Right hindlimb (tissue), 1 donor: ENCODE data around the gene KCNK15.

ENCODE experiments used
- DNase-seq: peaks from one replicate; pipeline ENCODE4 v3.0.0-alpha.2; 2018

The KCNK15 gene

DNA sequence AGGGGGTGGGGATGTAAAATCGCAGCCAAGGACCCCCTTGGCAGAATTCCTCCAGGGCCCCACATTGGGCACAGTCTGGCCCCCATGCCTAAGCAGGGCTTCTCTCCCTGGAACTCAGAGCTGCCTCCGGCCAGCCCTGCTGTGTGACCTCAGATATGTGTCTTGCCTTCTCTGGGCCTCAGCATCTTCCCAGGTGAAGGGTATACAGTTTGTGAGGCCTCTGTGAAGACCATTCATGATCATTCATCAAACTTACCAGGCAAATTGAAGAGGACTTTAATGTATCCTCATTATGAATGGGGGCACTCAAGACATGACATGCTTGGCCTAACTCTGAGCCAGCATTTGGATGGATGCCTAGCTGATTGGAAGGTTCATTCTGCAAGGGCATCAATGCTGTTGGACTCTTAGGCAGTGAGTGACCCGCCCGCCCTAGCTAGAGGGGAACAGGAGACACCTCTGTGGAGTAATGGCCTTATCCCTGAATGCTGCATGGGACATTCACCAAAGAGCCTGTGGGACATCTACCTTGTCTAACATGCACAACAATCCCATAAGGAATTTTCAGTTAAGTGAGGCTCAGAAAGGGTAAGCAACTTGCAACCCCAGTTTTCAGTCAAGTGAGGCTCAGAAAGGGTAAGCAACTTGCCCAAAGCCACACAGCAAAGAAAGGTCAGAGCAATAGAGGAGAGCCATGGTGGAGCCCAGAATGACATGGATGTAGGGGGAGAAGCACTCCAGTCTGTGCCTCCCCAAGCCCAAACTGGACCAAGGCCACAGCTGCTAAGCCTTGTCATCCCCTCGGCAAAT lies 30.0 kb upstream of the KCNK15 start:
- DNase-seq, result no peak

DNA sequence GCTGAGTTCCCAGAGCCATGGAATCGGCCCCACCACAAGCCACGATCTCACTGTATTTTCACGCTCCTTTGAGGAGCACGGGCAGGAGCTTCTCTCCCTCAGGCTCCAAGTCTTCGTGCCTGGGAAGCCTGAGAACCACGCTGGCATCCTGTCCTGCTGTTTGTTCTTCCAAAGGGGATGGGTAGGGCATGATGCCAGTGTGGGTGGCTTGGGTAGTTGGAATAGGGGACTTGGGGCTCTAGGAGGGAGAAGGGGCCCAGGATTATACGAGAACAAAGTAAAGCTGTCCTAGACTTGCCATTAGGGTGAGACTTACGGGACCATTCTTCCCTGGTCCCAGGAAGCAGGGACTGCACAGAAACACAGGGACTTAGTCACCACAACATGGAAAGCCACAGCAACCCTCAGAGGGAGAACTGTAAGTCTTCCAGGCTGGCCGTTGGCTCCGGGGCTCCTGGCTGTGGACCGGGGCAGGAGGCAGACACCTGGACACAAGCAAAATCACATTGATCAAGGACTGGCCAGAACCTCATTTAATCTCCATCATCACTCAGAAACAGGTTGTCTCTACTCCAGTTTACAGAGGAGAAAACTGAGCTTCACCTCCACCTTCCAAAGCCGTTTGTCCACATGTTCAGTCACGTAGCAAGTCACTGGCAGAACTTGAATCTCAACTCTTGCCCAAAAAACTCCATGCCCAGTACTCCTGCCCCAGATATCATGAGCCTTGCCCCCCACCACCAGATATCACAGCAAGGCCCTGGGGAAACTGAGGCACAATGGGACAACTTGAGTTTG lies 29.2 kb upstream of the KCNK15 start:
- no peak for DNase-seq

DNA sequence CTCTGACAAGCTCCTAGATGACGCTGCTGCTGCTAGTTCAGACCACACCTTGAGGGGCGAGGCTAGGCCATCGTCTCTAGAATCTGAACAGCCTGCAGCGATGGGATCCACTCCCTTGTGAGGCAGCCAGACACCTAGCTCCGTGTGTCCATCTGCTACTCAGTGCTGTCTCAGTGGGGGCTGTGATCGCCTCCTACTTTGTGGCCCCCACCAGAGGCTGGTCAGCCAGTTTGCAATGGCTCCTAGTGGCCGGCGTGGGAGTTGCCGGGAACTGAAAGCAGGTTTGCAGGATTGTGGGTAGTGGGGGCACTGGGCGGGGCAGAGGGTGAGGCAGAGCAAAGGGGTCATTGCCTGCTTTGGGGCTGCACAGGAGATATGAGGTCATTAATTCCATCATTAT lies 27.7 kb upstream of the KCNK15 start:
- DNase-seq, result no peak

DNA sequence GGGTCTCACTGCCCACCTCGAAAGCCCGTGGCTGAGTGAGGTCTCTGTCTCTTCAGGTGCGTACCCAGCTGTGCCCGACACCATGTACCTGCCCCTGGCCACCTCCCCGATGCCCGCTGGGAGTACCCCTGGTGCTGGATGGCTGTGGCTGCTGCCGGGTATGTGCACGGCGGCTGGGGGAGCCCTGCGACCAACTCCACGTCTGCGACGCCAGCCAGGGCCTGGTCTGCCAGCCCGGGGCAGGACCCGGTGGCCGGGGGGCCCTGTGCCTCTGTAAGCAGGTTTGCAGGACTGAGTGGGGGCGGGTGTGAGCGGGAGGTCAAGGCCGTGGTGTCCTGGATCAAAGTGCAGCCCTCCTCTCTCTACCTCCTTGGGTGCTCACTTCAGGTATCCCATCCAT lies 25.8 kb upstream of the KCNK15 start:
- DNase-seq, result no peak

DNA sequence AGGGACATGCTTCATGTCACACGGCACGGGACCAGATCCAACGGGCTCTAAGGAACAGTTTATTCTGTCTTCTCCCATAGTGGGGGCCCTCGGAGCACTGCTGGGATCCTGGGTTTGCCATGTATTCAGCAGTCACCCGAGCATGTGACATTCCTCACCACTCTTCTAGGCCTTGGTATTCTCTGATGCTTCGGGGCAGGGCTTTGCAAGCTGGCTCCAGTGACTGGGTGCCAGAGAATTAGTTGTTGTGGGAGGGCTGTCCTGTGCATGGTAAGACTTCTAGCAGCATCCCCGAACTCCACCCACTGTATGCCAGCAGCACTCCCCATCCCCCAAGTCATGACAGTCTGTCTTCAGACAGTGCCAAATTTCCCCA lies 25.1 kb upstream of the KCNK15 start:
- no peak for DNase-seq

DNA sequence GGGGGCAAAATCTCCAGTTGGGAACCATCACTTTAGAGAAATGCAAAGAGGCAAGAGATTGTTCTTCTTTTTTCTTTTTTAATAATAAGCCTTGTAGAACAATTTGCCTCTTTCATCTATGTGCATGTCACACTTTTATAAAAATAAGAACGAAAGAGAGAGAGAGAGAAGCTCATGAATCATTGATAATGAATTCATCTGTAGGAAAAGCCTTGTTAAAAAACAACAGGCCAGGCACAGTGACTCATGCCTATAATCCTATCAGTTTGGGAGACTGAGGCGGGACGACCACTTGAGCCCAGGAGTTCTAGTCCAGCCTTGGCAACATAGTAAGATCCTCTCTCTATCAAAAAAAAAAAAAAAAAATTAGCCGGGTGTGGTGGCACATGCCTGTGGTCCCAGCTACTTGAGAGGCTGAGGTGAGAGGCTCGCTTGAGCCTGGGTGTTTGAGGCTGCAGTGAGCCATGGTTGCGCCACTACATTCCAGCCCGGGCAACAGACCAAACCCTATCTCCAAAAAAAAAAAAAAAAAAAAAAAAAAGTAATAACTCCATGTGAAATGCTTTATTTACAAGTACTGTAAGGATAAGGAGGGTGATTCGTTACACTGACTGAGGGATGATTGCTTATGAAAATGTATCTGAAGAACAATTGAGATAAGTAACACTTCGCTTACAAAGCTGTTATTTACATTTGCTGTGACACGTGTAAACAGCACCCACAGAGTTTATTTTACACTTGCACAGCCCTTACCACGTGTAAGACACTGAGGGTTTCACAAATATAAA lies 24.5 kb upstream of the KCNK15 start:
- no peak for DNase-seq

DNA sequence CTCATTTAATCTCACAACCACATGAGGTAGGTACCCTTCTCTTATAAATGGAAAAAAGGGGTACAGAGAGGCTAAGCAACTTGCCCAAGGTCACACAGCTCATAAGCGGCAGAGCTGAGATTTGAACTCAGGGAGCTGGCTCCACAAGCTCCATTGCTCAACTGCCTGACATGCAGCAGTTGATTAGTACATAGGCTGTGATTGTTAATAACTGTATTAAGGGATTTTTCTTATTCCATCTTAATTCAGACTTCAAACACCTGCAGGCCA lies 23.9 kb upstream of the KCNK15 start:
- no peak for DNase-seq

DNA sequence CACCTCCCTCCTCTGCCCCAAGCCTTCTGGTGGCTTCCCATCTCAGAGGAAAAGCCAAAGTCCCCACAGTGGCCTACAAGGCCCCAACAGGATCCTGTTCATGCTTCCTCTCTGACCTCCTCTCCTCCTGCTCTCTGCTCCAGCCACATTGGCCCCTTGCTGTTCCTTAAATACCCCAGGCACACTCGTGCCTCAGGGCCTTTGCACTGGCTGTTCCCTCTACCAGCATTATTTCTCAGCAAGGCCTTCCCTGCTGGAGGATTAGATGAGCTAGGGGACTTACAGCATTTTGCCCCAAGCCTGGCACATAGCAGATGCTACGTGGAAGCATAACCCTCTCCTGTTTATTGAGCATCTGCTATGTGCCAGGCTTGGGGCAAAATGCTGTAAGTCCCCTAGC lies 22.7 kb upstream of the KCNK15 start:
- no peak for DNase-seq

DNA sequence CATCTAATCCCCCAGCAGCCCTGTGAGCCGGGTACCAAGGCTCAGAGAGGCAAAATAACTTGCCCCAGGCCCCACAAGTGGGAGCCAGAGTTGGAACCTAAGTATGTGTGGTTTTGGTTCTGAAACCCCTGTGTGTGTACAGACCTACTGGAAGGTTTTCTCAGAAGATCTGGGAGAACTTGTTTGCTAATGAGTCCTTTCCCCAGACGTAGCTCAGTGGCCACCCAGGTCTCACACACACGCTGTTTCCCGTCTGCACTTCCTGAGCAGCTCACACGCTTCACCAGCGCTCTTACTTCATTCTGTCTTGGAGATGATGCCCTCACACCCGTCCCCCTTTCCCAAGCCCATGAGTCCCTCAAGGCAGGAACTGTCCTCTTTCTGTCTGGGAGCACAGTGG lies 22.3 kb upstream of the KCNK15 start:
- DNase-seq, result no peak

DNA sequence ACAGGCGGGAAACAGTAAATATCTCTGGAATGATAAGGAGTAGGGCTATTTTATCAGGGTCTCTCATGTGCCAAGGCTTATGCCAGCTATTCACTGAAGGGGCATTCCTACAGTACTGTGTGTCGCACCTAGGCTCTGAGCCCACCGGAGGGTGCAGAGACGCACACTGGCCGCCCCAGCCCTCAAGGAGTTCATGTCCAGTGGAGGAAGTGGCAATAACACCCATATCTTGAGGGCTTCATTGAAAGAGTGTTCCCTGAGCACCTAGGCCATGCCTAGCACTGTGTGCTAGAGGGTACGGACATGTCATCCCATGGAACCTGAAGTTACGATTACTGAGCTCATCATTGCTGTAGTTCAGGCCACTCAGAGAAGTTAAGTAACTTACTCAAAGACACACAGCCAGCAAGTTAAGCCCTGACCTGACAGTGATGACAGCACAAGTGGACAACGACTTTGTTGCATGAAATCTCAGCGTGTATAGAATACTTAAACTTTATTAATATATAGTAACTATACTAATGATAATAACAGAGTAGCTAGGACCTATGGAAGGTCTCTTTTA lies 21.8 kb upstream of the KCNK15 start:
- no peak for DNase-seq

DNA sequence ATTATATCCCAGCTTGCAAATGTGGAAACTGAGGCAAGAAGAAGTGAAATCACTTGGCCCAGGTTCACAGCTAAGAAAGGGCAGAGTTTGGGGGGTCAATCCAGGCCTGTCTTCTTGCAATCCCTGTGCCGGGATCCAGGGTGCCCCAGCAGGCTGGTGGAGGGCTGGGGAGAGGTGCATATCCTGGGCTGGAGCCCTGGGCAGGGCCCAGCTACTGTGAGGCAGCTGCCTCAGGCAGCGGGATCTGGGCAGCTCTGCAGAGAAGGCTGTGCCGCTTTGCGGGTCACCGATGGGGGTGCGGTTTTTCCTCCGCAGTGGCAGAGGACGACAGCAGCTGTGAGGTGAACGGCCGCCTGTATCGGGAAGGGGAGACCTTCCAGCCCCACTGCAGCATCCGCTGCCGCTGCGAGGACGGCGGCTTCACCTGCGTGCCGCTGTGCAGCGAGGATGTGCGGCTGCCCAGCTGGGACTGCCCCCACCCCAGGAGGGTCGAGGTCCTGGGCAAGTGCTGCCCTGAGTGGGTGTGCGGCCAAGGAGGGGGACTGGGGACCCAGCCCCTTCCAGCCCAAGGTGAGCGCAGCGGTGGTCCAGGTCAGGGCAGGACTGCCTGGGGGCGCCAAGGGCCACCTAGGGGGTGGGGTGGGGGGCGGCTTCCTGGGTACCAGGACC lies 21.1 kb upstream of the KCNK15 start:
- no peak for DNase-seq

DNA sequence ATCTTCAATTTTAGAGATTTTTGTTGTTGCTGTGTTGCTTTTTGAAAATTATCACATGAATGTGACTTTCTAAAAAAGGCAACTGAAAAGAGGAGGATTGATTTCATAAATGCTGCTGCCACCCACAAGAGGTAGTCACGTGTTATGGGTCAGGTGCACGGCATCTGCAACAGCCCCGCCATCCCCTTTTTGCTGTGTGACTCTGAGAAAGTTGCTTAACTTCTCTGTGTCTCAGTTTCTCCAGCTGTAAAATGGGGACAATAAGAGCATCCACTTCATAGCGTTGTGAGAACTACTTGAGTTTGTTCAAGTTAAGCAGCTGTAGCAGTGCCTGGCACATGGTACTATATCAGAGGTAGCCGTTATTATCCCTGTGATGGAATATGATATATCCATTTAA lies 19.8 kb upstream of the KCNK15 start:
- DNase-seq, result no peak

DNA sequence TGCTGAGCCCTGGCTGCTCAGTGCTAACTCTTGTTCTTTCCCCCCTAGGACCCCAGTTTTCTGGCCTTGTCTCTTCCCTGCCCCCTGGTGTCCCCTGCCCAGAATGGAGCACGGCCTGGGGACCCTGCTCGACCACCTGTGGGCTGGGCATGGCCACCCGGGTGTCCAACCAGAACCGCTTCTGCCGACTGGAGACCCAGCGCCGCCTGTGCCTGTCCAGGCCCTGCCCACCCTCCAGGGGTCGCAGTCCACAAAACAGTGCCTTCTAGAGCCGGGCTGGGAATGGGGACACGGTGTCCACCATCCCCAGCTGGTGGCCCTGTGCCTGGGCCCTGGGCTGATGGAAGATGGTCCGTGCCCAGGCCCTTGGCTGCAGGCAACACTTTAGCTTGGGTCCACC lies 18.6 kb upstream of the KCNK15 start:
- DNase-seq, result no peak

DNA sequence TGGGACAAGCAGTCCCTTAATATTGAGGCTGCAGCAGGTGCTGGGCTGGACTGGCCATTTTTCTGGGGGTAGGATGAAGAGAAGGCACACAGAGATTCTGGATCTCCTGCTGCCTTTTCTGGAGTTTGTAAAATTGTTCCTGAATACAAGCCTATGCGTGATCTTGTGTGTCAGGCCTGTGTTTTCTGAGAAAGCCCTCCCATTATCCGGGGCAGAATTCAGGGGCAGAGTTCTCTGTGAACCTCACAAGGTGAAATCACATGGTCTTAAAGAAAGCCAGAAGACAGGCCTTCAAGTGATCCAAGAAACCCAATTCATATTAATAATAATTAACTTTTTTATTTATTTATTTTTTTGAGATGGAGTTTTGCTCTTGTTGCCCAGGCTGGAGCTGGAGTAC lies 18.0 kb upstream of the KCNK15 start:
- DNase-seq, result no peak

DNA sequence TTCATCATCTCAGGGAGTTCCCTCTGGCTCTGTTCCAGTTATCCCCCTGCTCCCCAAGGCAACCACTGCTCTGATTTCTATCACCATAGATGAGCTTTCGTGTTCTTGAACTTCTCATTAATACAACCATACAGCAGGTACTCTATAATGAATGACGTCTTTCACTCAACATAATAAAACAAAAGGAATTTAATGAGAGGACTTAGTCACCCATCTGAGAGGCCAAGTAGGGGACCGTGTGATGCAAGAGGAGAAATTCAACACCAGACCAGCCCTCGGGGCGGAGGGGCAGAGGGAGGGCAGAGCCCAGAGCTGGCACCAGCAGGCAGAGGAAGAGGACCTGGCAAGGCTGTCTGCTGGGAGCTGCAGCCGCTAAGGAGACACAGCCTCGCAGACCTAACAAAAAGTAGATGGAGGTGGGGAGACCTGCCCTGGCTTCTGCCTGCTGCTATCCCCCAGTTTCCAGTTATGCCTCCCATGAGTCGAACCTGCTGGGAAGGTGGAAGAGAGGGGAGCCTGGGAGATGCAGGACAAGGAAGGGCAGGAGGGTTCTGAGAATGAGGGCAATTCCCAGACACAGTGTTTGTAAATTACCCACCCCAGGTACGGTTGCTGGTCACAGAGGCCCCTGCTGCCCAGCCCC lies 16.7 kb upstream of the KCNK15 start:
- peak; percentile 56 for DNase-seq

DNA sequence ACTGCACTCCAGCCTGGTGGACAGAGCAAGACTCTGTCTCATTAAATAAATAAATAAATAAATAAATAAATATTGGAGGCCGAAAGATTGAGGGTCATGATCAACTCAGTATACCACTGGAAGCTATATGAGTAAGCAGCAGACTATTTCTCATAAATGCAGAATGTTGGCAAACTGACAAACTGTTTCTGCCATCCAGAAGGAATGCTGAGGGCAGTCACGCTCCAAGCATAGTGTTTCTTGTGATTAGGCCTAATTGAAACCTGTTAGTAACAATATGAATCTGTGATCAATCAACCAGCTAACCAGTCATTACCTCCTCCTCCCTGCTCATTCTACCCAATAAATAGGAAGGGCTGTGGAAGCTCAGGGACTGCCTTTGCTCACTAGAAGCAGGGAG lies 15.2 kb upstream of the KCNK15 start:
- no peak for DNase-seq

DNA sequence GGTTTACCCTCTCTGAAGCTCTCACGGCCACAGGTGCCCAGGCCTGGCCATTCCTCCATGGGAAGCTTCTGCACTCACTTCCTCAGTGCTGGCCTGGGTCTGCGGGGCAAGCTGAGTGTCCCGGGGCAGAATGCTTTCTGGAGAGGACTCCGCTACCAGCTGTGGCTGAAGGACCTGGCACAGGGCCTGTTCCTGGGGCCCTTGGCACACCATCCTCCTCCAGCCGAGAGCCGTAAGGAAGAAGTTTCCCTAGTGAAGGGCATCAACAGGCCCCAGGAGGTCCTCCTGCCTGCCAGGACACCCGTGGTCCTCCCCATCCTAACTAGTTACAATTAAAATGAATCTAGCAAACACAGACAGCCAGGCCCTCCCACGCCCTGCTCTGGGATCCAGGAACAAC lies 14.0 kb upstream of the KCNK15 start:
- DNase-seq, result no peak

DNA sequence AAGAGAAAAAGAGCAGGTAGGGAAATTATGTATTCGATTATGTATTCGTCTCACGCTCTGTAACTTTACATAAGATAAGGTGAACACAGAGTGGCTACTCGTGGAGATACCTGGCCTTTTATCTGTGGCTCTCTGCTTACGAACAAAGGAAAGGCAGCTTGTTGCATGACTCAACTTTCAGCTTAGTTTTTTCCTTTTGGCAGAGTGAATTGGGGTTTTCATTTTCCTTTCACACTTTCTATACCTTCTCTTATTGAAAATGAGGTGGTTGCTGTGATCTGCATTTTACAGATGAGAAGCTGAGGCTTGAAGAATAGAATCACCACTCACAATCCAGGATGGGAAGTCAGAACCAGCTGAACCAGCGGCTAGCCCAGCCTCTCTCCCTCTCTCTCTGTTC lies 13.3 kb upstream of the KCNK15 start:
- no peak for DNase-seq

DNA sequence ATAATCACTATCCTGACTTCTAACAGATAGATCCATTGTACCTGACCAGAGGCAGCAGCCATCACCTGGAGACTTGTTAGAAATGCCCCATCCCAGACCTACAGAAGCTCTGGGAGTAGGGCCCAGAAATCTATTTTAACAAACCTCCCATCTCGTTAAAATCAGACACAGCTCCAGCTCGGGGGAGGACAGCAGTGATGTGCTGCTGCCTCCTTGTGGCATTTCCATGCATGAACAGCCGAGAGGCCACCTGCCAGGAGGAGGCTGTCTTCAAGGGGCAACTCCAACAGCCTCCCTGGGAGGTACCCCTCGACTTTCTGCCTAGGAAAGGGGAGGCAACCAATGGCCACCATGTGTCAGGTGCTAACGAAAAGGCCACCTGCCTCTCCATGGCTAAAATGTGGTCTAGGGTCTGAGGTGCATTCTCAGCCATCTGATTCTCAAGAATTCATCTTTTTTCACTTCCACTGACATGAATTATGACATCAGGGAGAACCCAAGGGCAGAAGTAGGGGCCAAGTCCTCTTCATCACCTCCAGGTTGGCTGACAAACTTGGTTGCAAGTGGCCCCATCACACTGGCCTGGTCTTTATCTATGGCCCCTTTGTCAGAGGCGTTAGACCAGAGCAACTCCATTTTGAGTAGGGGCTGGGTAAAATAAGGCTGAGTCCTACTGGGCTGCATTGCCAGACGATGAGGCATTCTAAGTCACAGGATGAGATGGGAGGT lies 12.2 kb upstream of the KCNK15 start:
- DNase-seq, result peak; percentile 77

DNA sequence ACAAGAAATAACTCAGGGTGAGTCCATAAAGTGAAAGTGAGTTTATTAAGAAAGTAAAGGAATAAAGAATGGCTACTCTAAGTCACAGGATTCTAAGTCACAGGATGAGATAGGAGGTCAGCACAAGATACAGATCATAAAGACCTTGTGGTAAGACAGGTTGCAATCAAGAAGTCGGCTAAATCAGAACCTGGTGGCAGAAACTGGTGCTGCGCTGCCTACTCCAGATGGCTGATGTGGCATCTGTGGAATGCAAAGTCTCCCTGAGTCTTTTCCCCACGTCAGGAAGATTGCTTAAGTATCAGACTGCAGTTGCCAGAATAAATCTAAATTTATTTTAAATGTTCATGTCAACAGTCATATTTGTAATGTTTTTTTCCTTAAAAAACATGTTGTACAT lies 10.7 kb upstream of the KCNK15 start:
- no peak for DNase-seq

DNA sequence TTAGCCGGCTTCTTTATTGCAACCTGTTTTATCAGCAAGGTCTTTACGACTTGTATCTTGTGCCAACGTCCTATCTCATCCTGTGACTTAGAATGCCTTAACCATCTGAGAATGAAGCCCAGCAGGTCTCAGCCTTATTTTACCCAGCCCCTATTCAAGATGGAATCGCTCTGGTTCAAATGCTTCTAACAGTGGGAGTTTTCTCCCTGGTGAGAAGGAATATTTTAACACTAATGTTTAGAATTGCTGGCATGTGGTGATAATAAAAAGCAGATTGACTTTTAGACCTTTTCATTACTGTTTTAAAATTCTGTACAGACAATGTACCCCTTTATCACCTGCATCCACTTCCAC lies 9.9 kb upstream of the KCNK15 start:
- DNase-seq, result no peak
